GM18505 (cell line): Measurements from ENCODE around the gene PRPH.
"Not testable (repeated sequence)": the region's sequence is repeated elsewhere in the genome, so short reads cannot be mapped to it uniquely, and the experiment has no call there.

Experiments
- ATAC-seq: cut with Tn5 transposase; IDR thresholded peaks from one replicate; pipeline ENCODE4 v1.9.1; 2021; ENCODE audit not compliant: unreplicated experiment
- POLR2A ChIP-seq: IDR thresholded peaks from 4 replicates; pipeline ENCODE4 v1.6.1; 2011; ENCODE audit warnings: borderline replicate concordance; ENCODE audit not compliant: insufficient read depth, insufficient read length; ENCODE audit errors: extremely low read depth

The PRPH gene

DNA sequence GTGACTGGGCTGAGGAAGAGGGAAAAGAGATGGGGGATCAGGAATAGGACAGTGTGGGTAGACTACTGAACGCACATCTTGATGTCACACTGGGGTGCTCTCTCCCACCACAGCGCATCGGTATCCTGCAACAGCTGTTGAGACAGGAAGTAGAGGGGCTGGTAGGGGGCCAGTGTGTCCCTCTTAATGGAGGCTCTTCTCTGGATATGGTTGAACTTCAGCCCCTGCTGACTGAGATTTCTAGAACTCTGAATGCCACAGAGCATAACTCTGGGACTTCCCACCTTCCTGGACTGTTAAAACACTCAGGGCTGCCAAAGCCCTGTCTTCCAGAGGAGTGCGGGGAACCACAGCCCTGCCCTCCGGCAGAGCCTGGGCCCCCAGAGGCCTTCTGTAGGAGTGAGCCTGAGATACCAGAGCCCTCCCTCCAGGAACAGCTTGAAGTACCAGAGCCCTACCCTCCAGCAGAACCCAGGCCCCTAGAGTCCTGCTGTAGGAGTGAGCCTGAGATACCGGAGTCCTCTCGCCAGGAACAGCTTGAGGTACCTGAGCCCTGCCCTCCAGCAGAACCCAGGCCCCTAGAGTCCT, 35.2 kb downstream of the PRPH start:
- TF ChIP-seq POLR2A, result no peak
- no peak for ATAC-seq

DNA sequence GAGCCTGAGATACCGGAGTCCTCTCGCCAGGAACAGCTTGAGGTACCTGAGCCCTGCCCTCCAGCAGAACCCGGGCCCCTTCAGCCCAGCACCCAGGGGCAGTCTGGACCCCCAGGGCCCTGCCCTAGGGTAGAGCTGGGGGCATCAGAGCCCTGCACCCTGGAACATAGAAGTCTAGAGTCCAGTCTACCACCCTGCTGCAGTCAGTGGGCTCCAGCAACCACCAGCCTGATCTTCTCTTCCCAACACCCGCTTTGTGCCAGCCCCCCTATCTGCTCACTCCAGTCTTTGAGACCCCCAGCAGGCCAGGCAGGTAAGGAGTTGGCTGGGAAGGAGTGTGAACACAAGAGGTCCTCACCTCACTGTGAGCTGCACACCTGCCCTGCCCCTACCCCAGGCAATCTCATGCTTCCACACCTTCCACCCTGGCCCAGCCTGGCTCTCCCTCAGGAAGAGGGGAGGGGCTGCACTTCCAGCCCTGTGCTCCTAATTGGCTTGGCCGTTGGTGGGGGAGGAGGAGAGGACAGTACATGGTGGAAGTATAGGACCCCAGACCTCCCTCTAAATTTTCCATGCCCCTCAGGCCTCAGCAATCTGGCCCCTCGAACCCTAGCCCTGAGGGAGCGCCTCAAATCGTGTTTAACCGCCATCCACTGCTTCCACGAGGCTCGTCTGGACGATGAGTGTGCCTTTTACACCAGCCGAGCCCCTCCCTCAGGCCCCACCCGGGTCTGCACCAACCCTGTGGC, 35.9 kb downstream of the PRPH start:
- no peak for TF ChIP-seq POLR2A
- ATAC-seq, result no peak

DNA sequence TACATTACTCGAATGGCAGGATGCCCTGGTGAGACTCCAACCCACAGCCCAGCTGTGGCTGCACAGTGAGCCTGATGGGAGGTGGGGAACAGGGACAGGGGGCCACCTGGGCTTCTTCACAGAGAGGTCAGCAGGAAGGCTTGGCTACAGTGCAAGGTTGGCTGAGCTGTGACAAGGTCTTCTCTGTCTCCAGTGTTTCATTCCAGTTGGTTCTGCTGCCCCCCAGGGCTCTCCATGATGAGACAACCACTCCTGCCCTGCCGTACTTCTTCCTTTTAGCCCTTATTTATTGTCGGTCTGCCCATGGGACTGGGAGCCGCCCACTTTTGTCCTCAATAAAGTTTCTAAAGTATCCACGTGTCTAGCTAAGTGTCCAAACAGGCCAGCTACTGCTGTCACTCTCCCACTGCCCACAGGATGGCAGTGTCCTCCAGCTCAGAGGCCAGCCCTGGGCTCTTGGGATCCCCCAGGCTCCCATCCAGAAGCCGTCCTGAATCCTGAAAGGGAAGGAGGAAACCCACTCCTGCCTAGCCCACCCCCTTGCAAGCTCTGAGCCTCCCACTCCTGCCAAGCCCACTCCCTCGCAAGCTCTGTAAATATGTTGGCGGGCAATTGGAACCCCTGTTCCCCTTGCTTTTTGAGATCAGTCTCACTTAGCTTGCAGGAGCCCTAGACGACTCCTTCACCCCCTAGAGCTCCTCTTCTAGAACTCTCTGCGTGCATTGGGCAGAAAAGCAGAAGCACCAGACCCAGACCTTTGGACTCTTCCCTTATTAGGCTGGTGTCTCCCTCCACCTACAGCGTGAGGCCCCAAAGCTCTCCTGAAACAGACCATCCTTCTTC, 36.7 kb downstream of the PRPH start:
- ATAC-seq, result no peak
- no peak for TF ChIP-seq POLR2A

DNA sequence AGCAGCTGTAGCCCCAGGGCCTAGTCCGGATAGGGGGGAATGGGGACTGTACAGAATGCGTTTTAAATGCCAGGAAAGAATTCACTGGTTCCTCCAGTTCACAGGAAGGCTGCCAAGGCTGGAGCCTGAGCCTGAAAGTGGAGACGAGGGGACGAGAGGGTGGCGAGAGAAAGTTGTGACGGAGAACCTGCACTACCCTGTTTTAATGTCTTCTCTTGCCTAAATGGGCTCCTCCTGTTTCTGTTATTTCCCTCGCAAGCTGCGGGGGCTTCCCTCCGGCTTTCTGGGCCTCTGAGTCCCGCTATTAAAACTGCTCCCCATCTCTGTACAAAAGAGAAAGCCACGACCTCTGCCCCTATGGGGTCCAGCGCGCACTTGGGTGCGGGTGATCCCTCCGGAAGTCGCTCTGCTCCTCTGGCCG, 37.5 kb downstream of the PRPH start:
- no peak for ATAC-seq
- TF ChIP-seq POLR2A, result no peak

DNA sequence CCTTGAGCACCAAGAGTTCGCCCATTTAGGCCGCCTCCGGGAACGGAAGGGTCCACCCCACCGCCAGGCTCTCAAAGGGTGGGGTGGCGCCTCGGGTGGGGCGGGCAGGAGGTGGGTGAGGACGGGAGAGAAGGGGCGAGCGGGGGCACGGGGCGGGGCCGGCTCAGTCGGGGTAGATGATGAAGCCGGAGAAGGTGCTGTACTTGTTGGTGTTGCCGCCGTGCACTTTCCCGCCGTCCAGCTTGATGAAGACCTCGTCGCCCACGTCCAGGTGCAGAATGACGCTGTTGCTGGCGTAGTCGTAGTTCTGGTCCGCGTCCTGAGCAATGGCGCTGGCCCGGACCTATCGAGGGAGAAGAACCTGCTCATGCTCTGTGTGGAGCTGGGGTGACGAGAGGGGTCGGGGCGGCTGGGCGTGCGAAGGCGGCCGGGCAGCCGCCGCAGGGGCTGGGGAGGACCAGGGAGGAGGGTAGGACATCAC, 38.0 kb downstream of the PRPH start:
- no peak for TF ChIP-seq POLR2A
- no peak for ATAC-seq

DNA sequence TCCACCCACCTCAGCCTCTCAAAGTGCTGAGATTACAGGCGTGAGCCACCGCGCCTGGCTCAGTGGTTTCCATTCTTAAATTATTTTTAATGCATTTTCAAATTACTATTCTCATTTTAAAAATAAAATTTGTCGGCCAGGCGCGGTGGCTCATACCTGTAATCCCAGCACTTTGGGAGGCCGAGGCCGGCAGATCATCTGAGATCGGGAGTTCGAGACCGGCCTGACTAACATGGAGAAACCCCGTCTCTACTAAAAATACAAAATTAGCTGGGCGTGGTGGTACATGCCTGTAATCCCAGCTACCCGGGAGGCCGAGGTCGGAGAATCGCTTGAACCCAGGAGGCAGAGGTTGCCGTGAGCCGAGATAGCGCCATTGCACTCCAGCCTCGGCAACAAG, 38.8 kb downstream of the PRPH start:
- ATAC-seq, result not testable (repeated sequence)

DNA sequence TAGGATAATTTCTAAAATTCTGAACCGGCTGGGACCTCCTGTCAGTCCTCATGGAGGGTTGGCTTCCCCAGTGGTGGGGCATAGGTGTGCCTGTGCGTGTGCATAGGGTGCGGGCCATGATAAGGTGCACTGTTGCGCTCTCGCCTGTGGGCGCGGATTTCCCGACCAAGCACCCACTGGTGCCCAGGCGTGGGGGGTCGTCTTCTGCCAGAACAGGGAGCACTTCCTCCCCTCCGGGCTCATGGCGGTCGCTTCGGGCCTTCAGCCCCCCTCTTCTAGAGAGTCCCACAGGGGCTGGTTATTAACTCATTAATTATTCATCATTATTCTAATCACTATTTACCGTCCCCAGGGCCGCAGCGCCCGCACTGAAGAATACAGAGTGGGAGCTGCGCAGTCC, 39.3 kb downstream of the PRPH start:
- ATAC-seq, result no peak
- no peak for TF ChIP-seq POLR2A

DNA sequence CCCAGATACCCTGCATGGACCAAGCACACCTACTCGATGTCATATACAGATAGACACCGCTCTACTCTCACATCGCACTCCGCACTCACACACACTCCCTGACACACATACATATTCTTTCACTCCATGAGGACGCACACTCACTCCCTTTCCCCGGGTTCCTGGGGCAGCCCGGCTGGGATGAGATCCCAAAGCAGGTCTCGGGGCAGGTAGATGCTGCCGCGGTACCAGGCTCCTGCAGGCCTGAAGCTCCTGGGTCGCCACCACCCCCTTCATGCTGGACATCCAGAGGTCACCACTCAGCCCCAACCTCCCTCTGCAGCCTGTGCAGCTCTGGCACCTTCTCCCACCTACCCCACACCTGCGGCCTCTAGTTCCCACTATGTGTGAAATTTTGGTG, 39.7 kb downstream of the PRPH start:
- no peak for ATAC-seq
- no peak for TF ChIP-seq POLR2A

DNA sequence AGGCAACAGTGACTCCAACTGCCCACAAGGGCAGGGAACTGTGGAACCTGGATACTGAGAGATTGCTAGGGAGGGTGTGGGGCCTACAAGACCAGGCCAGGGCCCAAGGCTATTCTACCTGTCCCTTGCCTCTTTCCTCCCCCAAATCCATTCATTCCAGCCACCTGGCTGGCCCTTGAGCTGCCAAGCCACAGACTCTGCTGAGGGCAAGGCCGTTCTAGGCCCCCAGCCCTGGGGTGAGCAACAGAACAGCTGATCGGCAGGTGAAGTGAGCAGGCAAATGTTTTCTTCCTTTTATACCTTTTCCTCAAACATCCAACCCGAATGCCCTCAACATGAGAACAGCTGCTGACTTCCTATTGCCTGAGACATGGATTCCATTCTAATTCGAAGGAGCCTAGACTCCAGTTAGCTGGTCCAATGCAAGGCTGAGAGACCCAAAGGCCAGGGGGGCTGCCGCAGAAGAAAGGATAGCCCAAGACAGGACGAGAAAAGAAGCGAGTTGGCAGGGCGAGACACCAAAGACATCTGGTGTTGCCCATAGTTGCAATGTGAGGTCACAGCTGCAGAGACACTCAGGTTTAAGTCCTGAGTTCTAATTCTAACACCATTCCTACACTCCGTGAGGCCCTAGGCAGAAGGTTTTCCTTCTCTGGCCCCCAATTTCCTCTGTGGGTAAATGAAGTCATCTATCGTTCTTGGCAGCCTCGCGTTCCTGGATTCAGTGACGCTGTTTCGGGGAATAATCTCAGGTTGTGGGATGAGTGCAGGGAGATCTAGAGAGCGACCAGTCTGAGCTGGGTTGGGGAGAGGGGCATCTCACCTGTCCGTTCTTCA, 40.4 kb downstream of the PRPH start:
- no peak for ATAC-seq

DNA sequence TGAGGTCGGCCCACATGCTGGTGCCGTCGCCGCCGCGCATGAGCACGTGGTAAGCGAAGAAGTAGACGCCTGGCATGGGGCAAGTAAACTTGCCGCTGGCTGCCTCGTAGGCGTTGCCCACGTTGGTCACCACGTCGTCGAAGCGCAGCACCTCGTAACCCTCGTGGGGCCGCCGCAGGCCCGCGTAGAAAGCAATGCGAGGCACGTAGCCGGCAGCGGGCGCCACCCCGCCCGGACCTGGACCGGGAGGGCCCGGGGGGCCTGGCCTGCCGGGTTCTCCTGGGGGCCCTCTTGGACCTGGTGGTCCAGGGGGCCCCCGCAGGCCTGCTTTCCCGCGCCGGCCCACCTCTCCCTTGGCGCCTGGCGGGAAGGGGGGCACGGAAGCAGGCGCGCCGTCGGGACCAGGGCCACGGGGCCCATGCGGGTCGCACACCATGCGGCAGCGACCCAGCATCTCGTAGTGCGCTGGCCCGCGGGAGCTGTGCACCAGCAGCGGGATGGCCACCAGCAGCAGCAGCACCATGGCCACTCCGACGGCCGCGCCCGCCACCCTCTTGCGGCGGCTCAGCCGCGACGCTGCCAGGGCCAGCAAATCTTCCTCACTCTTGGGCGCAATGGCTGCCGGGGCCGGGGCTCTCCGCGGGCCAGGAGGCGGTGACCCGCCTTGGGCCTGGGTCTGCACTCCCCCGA, 41.2 kb downstream of the PRPH start:
- no peak for TF ChIP-seq POLR2A
- ATAC-seq, result no peak

More for the DNA sequence above, 40.4 kb downstream of the PRPH start:
- TF ChIP-seq POLR2A, result no peak

DNA sequence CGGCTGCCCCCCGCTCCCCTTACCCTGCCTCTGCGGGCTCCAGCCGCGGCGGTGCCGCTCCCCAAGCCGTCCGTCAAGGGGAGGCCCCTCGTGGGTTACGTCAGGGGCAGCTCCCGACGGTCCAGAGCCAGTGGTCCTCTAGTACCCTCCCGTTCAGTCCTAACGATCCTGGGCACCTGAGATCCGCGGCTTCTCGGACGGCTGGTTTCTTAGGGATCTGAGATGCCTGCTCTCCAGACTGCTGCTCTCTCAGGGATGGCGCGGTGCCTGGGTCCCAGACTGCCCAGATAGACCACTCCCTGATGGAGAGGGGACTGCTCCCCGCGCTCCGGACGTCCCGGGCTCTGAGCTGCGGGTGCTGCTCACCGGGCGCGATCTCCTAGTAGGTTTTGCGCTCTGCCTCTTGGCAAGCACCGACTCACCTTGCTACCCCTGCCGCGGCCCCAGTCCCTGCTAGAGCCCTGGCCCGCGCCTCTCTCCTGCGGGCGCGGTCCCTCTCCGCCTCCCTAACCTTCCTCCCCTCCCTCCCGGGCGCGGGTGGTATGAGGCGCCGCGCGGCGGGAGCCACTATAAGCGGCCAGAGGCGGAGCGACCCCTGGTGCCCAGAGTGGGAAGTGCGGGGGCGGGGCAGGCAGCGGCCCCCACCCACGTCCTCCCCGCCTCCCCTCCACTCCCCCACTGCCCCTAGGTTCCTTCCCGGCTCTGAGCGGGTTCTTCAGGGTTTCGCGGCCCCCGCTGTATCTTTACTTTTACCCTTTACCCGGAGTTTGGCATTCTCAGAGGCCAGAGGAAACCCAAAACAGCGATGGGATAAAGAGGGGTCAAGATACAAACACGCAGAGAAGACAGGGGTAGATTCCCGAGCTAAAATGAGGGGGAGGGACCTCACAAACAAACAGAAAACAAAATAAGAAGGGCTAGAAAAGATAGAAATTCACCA, 42.0 kb downstream of the PRPH start, which contains the start of gene C1QL4:
Gene C1QL4, minus strand, starts transcription at position 544 of the 940 bp plus-strand sequence. CDS start 711 bp downstream, outside the sequence.
- ATAC-seq, result peak; percentile 75
- TF ChIP-seq POLR2A, result no peak
